Dendritic cell treated with granulocyte-macrophage colony-stimulating factor and Interleukin-4, amounts not matched to agents 40 ng/mL and 50 ng/mL, for 4 days (primary cell): Measurements from ENCODE around the gene BABAM2.

ENCODE experiments used
- H3K27ac Mint-ChIP-seq: one replicate; pipeline ENCODE4 v1.8.0; 2022; ENCODE audit warnings: mild to moderate bottlenecking, mixed read lengths
- H3K27me3 Mint-ChIP-seq: one replicate; pipeline ENCODE4 v1.8.0; 2022; ENCODE audit warnings: mild to moderate bottlenecking, mixed read lengths
- H3K36me3 Mint-ChIP-seq: one replicate; pipeline ENCODE4 v1.8.0; 2022; ENCODE audit warnings: low read depth, mixed read lengths
- H3K4me1 Mint-ChIP-seq: one replicate; pipeline ENCODE4 v1.8.0; 2022; ENCODE audit warnings: low read depth, mixed read lengths
- H3K4me3 Mint-ChIP-seq: one replicate; pipeline ENCODE4 v1.8.0; 2022; ENCODE audit warnings: mild to moderate bottlenecking, moderate library complexity, mixed read lengths
- H3K9me3 Mint-ChIP-seq: one replicate; pipeline ENCODE4 v1.8.0; 2022; ENCODE audit warnings: mixed read lengths
- intact Hi-C: fragments of 100-400 bp; cut with micrococcal nuclease; formaldehyde crosslinking; loops from one replicate; pipeline ENCODE4 v1.15.0; 2022

Gene BABAM2

DNA sequence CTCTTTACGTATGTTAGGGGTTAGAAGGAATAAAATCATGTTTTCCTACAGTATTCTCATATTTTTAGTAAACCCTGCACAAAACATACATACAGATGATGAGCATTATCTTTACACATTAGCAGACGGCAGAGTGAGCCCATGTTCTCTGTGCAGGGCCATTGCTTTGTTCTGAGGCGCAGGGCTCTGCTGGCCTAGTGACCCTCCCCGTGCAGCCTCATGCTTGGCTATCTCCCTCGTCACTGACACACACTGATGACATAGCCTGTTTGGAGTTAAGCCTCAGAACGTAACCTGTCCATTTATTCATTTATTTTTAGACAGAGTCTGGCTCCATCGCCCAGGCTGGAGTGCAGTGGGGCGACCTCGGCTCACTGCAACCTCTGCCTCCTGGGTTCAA lies 386.3 kb downstream of the BABAM2 start:
- Mint-ChIP-seq H3K4me1 (peaks cover 28% of the 10 kb centered on the region), H3K27ac (no peak overlapping the region), H3K4me3 (no peak overlapping the region), H3K36me3 (peaks cover 10% of the 10 kb centered on the region), H3K9me3 (no peaks in the 10 kb centered on the region), H3K27me3 (no peaks in the 10 kb centered on the region)
- intact Hi-C loops: no loop called here

DNA sequence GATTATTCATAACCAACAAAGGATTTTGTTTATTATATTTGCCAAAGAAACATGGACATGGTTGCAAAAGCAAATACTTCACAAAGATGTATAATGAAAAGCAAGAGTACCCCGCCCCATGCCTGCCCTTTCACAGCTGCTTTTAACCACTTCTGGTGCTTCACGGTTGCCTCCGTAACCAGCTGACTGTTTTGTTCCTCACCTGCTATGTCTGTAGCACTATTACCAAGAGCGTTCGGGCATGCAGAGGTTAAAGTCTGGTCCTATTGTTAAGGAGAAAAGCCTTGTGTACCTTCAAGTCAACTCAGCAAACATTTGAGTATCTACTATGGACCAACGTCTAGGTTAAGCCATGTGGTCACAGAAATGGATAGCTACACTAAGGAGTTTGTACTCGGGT lies 386.9 kb downstream of the BABAM2 start:
- intact Hi-C loops: no loop called here

DNA sequence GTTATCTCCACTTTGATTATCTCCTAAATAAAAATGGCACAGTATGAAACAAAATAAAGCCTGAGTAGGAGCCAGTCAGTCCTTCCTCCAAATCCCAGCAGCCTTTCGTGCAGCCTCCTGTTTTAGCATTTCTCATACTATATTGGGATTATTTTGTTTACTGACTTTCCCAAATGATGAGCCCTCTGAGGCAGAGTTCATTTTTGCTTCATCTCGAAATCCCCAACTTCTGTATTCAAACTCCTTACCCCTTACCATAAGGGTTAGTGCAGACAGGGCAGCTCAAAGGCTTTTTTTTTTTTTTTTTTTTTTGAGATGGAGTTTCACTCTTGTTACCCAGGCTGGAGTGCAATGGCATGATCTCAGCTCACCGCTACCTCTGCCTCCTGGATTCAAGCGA lies 388.8 kb downstream of the BABAM2 start:
- no peaks in the 10 kb centered on the region for H3K27me3 Mint-ChIP-seq
- H3K4me1 Mint-ChIP-seq: peaks cover 13% of the 10 kb centered on the region
- intact Hi-C loops: no loop called here
- no peak overlapping the region for H3K27ac Mint-ChIP-seq
- no peaks in the 10 kb centered on the region for H3K36me3 Mint-ChIP-seq
- H3K9me3 Mint-ChIP-seq: no peaks in the 10 kb centered on the region
- no peak overlapping the region for H3K4me3 Mint-ChIP-seq

More for the DNA sequence above, 386.9 kb downstream of the BABAM2 start:
- Mint-ChIP-seq H3K27ac (no peak overlapping the region), H3K4me3 (no peak overlapping the region), H3K9me3 (no peaks in the 10 kb centered on the region), H3K4me1 (peaks cover 25% of the 10 kb centered on the region), H3K27me3 (no peaks in the 10 kb centered on the region), H3K36me3 (peaks cover 5% of the 10 kb centered on the region)

DNA sequence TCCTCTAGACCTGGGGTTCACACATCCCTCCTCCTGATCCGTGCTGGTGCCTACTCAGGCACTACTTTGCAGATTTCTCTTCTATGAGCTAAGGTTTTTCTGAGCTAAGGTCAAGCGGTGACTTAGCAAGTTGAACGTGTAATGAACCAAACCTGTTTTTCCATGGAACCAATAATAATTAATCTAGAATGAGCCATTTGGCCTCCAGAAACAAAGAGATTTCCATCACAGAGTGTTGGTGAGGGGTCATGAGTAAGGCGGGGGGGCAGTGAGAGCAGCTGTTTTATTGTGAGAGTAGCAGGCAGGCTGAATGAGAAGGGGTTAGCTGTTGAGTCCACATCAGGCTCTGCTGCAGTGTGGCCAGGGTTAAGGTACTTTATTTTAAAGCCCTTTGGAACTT lies 390.1 kb downstream of the BABAM2 start:
- intact Hi-C loops: no loop called here
- Mint-ChIP-seq H3K4me3 (no peak overlapping the region), H3K27me3 (no peaks in the 10 kb centered on the region), H3K9me3 (no peaks in the 10 kb centered on the region), H3K36me3 (no peaks in the 10 kb centered on the region), H3K27ac (no peak overlapping the region), H3K4me1 (peaks cover under 1% of the 10 kb centered on the region)

DNA sequence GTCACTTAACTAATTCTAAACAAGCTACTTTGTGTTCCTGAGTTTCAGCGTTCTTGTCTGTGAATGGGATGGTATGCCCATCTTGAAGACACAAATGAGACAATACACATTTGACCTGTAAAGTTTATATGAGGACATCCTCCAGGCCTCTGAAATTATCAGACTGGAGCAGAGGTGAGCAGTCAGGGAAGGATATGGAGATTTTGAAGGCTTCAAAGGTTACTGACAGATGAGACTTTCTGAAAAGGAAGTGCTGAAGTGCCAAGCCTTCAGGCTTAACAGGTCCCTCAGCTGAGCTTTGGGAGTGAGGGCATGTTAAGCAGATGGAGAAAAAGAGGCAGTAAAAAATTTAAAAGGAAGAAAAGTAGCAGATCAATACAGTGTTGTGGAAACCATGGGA lies 391.2 kb downstream of the BABAM2 start:
- no peaks in the 10 kb centered on the region for H3K36me3 Mint-ChIP-seq
- no peaks in the 10 kb centered on the region for H3K27me3 Mint-ChIP-seq
- H3K27ac Mint-ChIP-seq: no peak overlapping the region
- H3K4me3 Mint-ChIP-seq: no peak overlapping the region
- H3K4me1 Mint-ChIP-seq: peaks cover 6% of the 10 kb centered on the region
- intact Hi-C loops: no loop called here
- H3K9me3 Mint-ChIP-seq: no peaks in the 10 kb centered on the region

DNA sequence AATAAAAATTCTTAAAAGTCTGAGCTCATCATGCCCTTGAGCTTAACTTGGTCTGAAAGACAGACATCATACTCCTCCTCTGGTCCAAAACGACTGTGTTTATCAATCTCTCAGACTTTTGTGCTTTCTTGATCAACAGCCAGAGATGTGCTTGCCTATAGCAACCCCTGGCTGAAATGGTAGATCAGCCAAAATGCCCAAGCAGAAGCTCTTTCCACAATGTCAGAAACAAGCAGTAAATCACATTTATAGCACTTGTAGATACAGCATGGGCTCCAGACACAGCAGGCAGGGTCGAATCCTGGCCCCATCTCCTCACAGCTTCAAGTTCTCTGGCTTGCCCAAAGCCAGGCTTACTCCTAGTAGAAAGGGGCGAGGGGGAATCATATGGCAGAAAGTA lies 391.7 kb downstream of the BABAM2 start:
- Mint-ChIP-seq H3K27ac (no peak overlapping the region), H3K36me3 (peaks cover under 1% of the 10 kb centered on the region), H3K4me3 (no peak overlapping the region), H3K9me3 (no peaks in the 10 kb centered on the region), H3K4me1 (peaks cover 8% of the 10 kb centered on the region), H3K27me3 (no peaks in the 10 kb centered on the region)
- intact Hi-C loops: no loop called here

DNA sequence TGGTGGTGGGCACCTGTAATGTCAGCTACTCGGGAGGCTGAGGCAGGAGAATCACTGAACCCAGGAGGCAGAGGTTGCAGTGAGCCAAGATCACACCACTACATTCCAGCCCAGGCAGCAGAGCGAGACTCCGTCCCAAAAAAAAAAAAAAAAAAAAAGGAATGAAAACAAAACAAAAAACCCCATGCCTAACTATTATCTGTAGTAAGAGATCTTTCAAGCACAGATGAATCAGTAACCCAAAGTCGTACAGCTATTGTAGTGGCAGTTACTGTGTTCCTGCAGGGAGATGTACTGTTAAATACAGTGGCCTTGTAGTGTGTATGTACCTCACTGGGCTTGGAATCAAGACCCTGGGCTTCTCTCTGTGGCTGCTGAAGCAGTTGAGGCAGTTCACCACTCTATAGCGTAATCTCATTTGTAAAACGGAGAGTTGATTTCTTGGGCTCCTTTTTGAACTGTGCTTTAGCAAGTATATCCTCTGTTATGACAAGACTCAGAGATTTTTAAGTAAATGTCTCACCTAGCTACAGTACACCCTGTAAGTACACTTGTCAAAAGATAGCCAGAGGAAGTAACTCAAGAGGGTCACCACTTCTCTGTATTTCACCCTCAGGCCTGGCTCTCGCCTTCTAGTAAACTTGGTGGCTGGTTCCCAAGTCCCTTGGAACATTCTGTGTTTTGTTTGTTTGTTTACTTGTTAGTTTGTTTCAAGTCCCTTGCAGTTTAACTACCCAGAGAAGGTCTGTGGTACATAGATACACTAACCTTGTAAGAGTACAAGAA lies 392.5 kb downstream of the BABAM2 start:
- Mint-ChIP-seq H3K9me3 (no peaks in the 10 kb centered on the region), H3K27ac (no peak overlapping the region), H3K4me3 (no peak overlapping the region), H3K4me1 (peaks cover 8% of the 10 kb centered on the region), H3K36me3 (peaks cover 9% of the 10 kb centered on the region), H3K27me3 (no peaks in the 10 kb centered on the region)
- intact Hi-C loops: no loop called here

DNA sequence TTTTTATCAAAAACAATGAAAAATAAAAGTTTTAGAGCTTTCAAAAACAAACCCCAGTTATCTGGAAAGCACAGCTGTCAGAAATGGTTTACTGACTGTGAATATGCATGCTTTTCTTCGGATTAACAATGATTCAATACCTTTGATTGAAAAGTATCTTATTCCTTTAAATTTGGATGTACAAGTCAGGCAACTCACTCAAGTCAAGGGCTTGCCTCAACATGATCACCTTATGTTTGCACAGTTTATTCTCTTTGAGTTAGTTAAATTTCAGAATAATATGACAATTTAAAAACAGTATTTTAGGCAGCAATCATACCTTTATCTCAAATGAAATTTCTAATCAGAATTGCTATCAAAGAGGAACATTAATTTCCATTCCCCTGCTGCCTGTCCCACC lies 393.3 kb downstream of the BABAM2 start:
- no peak overlapping the region for H3K27ac Mint-ChIP-seq

DNA sequence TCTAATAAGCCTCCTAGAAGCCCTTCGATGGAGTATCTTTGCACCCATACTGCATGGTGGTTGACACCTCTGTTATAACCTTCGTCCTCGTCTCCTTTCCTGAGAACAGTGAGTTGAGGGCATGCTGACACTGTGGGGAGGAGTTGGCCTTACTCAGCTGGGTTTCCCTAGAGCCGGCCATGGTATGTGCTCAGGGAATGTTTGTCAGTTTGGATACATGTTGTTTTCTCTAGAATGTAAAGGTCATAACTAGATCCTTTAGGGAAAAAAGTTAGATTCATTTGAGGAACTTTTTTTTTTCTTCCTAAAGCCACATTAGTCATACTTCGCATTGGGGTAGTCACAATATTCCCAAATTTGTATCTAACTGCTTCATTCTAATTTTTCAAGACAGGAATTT lies 396.1 kb downstream of the BABAM2 start:
- Mint-ChIP-seq H3K36me3 (peaks cover 9% of the 10 kb centered on the region), H3K27ac (no peak overlapping the region), H3K4me1 (peaks cover 8% of the 10 kb centered on the region), H3K27me3 (no peaks in the 10 kb centered on the region), H3K4me3 (no peak overlapping the region), H3K9me3 (no peaks in the 10 kb centered on the region)
- intact Hi-C loops: no loop called here

More for the DNA sequence above, 393.3 kb downstream of the BABAM2 start:
- no peaks in the 10 kb centered on the region for H3K9me3 Mint-ChIP-seq
- intact Hi-C loops: no loop called here
- no peaks in the 10 kb centered on the region for H3K27me3 Mint-ChIP-seq
- peaks cover 8% of the 10 kb centered on the region for H3K4me1 Mint-ChIP-seq
- H3K36me3 Mint-ChIP-seq: peaks cover 9% of the 10 kb centered on the region
- H3K4me3 Mint-ChIP-seq: no peak overlapping the region

DNA sequence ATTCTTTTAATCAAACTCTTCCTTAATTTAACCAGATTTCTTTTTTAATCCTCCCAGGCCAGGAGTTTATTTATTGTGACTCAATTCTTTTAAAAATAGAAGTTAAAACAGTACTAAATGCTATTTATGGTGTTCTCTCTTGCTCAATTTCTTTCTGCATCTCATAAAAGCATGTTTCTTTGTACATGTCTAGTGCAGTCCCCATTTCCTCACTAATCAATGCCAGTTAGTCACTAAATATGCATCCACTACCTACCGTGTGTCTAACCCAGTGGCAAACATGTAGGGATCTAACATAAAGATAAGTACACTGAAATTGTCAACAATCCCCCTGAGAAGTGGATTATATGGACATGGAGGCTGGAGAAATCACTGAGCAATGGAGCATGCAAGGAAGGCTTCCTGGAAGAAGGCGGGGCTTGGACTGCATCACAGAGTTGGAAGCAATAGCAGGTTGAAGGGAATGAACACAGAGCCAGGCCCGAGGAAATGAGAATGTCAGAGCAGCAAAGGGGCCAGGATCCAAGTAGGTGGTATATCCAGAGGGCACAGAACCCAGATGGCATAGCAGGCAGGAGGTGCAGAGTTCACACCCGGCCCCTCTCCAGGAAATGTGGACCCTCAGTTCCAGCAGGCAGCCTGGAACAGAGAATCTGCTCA lies 396.9 kb downstream of the BABAM2 start:
- Mint-ChIP-seq H3K4me3 (no peak overlapping the region), H3K9me3 (no peaks in the 10 kb centered on the region), H3K27ac (no peak overlapping the region), H3K4me1 (peaks cover 8% of the 10 kb centered on the region), H3K36me3 (peaks cover 9% of the 10 kb centered on the region), H3K27me3 (no peaks in the 10 kb centered on the region)
- intact Hi-C loops: no loop called here

DNA sequence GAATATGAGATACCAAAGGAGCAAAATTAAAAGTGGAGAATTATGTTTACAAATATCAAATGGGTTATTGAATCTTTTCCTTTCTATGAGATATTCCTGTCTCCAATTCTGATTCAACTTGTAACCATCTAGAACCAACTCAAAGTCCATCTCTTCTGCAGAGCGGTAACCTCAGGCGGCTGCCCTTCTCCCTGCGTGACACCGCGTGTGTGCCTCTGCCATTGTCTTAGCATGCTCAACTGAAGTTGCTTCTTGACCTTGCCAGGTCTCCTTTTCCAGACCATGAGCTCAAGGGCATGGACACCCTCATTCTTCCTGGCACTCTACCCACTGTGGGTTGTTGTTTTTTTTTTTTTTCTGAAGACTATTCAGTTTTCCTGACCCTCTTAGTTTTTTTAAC lies 398.1 kb downstream of the BABAM2 start:
- Mint-ChIP-seq H3K4me3 (no peak overlapping the region), H3K9me3 (no peaks in the 10 kb centered on the region), H3K27me3 (no peaks in the 10 kb centered on the region), H3K27ac (no peak overlapping the region), H3K36me3 (peaks cover 9% of the 10 kb centered on the region), H3K4me1 (peaks cover 8% of the 10 kb centered on the region)
- intact Hi-C loops: no loop called here

DNA sequence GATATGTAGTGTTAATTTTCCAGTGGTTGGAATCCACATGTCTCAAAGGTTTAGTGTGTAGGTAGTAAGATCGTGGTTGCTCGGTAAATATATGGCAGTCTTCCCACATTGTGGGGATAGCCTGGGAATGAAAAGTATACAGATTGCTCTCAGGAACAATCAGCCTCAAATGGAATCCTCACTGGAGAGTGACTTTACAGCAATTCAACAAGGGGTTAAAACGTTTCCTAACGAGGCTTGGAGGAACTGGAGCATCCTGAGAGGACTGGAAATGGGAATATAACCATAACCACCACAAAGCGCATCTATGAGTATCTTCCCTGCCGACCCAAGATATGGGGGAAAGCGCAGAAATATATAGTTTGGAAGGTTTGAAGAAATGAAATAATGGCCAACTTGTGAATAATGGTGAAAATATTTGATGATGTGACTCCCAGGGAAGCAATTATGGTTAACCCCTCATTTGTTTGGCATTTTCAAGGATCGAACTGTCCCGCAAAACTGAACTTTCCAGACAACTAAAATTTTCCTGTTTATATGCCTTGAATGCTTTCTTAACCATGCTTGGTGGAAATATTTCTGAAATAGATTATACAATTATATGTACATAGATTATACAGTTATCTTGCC lies 401.4 kb downstream of the BABAM2 start:
- H3K27me3 Mint-ChIP-seq: no peaks in the 10 kb centered on the region
- no peak overlapping the region for H3K27ac Mint-ChIP-seq
- no peaks in the 10 kb centered on the region for H3K9me3 Mint-ChIP-seq
- no peaks in the 10 kb centered on the region for H3K4me1 Mint-ChIP-seq
- peaks cover 9% of the 10 kb centered on the region for H3K36me3 Mint-ChIP-seq
- intact Hi-C loops: no loop called here
- no peak overlapping the region for H3K4me3 Mint-ChIP-seq

DNA sequence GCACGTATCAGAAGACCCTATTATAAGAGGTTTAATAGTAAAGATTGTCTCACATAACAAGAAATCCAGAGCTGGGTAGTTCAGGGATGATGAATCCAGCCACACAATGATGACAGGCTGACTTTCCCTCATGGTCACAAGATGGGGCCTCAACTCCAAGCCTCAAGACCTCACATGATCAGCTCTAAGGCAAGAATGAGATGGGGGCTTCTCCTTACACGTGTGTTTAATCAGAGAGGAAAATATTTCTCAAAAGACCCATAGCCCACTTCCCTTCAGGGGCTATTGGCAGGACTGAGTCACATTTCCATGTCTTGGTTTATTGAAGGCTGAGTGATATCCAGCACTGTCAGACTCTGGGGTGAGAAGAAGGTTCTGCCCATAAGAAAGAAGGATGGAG lies 402.0 kb downstream of the BABAM2 start:
- peaks cover 6% of the 10 kb centered on the region for H3K36me3 Mint-ChIP-seq
- H3K27me3 Mint-ChIP-seq: no peaks in the 10 kb centered on the region
- H3K27ac Mint-ChIP-seq: no peak overlapping the region
- no peaks in the 10 kb centered on the region for H3K9me3 Mint-ChIP-seq
- H3K4me3 Mint-ChIP-seq: no peak overlapping the region
- intact Hi-C loops: no loop called here
- H3K4me1 Mint-ChIP-seq: no peaks in the 10 kb centered on the region

DNA sequence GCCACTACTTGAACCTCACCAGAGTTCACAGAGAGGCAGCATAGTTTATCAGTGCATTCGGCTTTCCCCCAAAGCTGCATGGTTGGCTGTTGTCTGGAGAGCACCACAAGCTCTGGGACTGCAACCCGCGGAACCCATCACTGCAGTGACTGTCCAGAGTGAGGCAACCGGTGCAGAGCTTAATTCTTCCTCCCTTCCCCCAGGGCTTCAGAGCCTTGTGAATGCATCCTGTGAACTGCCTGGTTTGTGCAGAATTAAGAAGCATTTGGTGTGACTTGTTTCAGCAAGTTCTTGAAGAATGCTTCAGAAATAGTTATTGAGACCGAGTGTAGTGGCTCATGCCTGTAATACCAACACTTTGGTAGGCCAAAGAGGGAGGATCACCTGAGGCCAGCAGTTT lies 402.9 kb downstream of the BABAM2 start:
- H3K9me3 Mint-ChIP-seq: no peaks in the 10 kb centered on the region
- H3K36me3 Mint-ChIP-seq: peaks cover 6% of the 10 kb centered on the region
- no peaks in the 10 kb centered on the region for H3K4me1 Mint-ChIP-seq
- H3K4me3 Mint-ChIP-seq: no peak overlapping the region
- H3K27me3 Mint-ChIP-seq: no peaks in the 10 kb centered on the region
- intact Hi-C loops: no loop called here
- H3K27ac Mint-ChIP-seq: no peak overlapping the region
